Measurements from ENCODE around the gene SCNN1G.

SCNN1G gene

GRCh38 chr16:23146877-23147601 is 35.5 kb upstream of the SCNN1G start:
- peak overlapping the region; percentile 82 for H3K4me3 ChIP-seq (ENCODE audit: low read length)
- TF ChIP-seq, protein P1, sequence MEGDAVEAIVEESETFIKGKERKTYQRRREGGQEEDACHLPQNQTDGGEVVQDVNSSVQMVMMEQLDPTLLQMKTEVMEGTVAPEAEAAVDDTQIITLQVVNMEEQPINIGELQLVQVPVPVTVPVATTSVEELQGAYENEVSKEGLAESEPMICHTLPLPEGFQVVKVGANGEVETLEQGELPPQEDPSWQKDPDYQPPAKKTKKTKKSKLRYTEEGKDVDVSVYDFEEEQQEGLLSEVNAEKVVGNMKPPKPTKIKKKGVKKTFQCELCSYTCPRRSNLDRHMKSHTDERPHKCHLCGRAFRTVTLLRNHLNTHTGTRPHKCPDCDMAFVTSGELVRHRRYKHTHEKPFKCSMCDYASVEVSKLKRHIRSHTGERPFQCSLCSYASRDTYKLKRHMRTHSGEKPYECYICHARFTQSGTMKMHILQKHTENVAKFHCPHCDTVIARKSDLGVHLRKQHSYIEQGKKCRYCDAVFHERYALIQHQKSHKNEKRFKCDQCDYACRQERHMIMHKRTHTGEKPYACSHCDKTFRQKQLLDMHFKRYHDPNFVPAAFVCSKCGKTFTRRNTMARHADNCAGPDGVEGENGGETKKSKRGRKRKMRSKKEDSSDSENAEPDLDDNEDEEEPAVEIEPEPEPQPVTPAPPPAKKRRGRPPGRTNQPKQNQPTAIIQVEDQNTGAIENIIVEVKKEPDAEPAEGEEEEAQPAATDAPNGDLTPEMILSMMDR (IDR thresholded peaks at IDR 0.05; ENCODE audit: insufficient read depth, low read depth, low read length, missing control alignments), result no peak
- DNase-seq (ENCODE audit: low read depth), result peak; percentile 50

- peak overlapping the region; percentile 82 for H3K4me3 ChIP-seq (ENCODE audit: low read length)
- DNase-seq (ENCODE audit: low read depth), result no peak
- TF ChIP-seq, protein P1 (IDR thresholded peaks at IDR 0.05; ENCODE audit: insufficient read depth, low read depth, low read length, missing control alignments), result no peak
These were observed 34.9 kb upstream of the SCNN1G start for GRCh38 chr16:23147666-23148065.

DNA sequence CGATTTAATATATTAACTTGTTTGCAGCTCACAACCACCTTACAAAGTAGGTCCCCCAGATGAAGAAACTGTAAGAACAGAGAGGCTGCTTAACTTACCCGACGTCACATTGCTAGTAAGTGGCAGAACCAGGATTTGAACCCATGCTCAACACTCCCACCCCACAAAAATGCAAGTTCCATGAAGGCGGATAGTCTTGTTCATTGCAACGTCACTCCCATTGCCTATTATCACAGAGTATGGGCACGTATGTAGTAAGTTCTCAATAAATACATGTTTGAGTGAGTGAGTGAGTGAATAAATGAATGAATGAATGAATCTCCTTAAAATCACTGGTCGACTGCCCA is 34.4 kb upstream of the SCNN1G start:
- TF ChIP-seq, protein P1 (IDR thresholded peaks at IDR 0.05; ENCODE audit: insufficient read depth, low read depth, low read length, missing control alignments), result no peak
- DNase-seq (ENCODE audit: low read depth), result peak; percentile 57
- H3K4me3 ChIP-seq (ENCODE audit: low read length), result peak overlapping the region; percentile 82

- peak overlapping the region; percentile 82 for H3K4me3 ChIP-seq (ENCODE audit: low read length)
- DNase-seq (ENCODE audit: low read depth), result peak; percentile 64
- TF ChIP-seq, protein P1 (IDR thresholded peaks at IDR 0.05; ENCODE audit: insufficient read depth, low read depth, low read length, missing control alignments), result no peak
These were observed 33.9 kb upstream of the SCNN1G start for GRCh38 chr16:23148513-23149266.

GRCh38 chr16:23149267-23149992 is 33.1 kb upstream of the SCNN1G start, which contains the start of gene USP31:
USP31 (minus strand) TSS chr16:23149452; CDS start chr16:23149270, 182 bp downstream.
- DNase-seq (ENCODE audit: low read depth), result peak; percentile 99
- H3K4me3 ChIP-seq (ENCODE audit: low read length), result peak within 1 kb of the TSS; percentile 82
- TF ChIP-seq, protein P1 (IDR thresholded peaks at IDR 0.05; ENCODE audit: insufficient read depth, low read depth, low read length, missing control alignments), result no peak

- DNase-seq (ENCODE audit: low read depth), result no peak
- peak overlapping the region; percentile 53 for H3K4me3 ChIP-seq (ENCODE audit: low read length)
These were observed 32.6 kb upstream of the SCNN1G start for GRCh38 chr16:23149993-23150364.

More at GRCh38 chr16:23149993-23150364, 32.6 kb upstream of the SCNN1G start:
- TF ChIP-seq, protein P1 (IDR thresholded peaks at IDR 0.05; ENCODE audit: insufficient read depth, low read depth, low read length, missing control alignments), result no peak

Measured in epithelial cell of esophagus (primary cell).